Ishikawa (cell line): Measurements from ENCODE around the gene DAP.

Source experiments
- CEBPB ChIP-seq: IDR thresholded peaks from 2 replicates; pipeline ENCODE4 v1.6.1; 2012
- EGR1 ChIP-seq: IDR thresholded peaks from 2 replicates; pipeline ENCODE4 v1.6.1; 2012
- EP300 ChIP-seq: IDR thresholded peaks from 2 replicates; pipeline ENCODE4 v1.6.1; 2012; ENCODE audit warnings: borderline replicate concordance
- FOXM1 ChIP-seq: IDR thresholded peaks from 2 replicates; pipeline ENCODE4 v1.6.1; 2012; ENCODE audit warnings: low read depth, borderline replicate concordance
- RAD21 ChIP-seq: IDR thresholded peaks from 2 replicates; pipeline ENCODE4 v1.6.1; 2012; ENCODE audit warnings: low read depth
- REST ChIP-seq: IDR thresholded peaks from 2 replicates; pipeline ENCODE4 v1.6.1; 2012; ENCODE audit warnings: low read depth, mild to moderate bottlenecking
- TAF1 ChIP-seq: IDR thresholded peaks from 2 replicates; pipeline ENCODE4 v1.6.1; 2012; ENCODE audit warnings: low read depth, mild to moderate bottlenecking
- TCF12 ChIP-seq: IDR thresholded peaks from 2 replicates; pipeline ENCODE4 v1.6.1; 2012; ENCODE audit warnings: low read depth
- YY1 ChIP-seq: IDR thresholded peaks from 2 replicates; pipeline ENCODE4 v1.6.1; 2012; ENCODE audit warnings: low read depth
- TF ChIP-seq, protein P1 (sequence below): IDR thresholded peaks from 2 replicates; pipeline ENCODE4 v1.6.1; 2012

DNA sequence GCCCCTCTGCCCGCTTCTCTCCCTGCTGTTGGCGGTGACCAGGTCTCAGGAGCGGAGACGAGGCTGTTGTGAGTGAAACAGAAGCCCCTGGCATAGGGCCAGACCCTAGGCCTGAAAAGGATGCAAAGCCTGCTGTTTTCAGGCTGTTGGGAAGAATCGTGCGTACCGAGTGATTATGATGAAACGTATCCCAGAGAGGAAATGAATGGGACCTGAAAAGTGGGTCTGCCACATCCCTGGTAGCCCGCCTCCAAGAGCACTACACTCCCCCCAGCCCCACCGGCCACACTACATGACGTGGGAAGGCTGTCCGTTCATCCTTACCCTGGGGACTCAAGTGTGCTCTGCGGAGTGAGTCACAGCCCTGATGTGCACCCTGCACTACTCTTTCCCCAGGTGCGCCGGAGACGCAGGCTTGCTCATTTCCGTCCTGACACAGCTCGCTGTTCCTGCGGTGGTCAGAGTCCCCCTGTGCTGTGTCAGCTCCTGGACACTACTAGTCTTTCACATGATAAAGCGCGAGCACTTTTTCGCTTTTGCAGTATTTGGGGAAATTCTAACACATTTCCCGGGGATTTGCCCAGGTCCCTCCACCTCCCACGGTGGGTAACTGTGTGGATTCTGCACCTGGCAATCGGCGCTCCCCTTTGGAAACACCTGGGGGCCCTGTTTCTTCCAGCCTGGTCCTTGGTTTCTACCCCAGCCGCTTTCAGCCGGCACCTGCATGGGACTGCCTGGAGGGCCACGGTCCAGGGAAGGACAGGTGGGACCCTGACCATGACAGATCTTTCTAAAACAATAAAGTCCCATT is 105.7 kb downstream of the DAP start:
- no peak for TF ChIP-seq EP300
- no peak for TF ChIP-seq REST
- TF ChIP-seq FOXM1, result no peak
- no peak for TF ChIP-seq TCF12
- TF ChIP-seq EGR1, result no peak
- no peak for TF ChIP-seq CEBPB
- no peak for TF ChIP-seq TAF1
- TF ChIP-seq RAD21, result no peak
- TF ChIP-seq YY1, result no peak
- TF ChIP-seq, protein P1, sequence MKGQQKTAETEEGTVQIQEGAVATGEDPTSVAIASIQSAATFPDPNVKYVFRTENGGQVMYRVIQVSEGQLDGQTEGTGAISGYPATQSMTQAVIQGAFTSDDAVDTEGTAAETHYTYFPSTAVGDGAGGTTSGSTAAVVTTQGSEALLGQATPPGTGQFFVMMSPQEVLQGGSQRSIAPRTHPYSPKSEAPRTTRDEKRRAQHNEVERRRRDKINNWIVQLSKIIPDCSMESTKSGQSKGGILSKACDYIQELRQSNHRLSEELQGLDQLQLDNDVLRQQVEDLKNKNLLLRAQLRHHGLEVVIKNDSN, result no peak
